ENCODE results near the gene ADD1.

ADD1 gene

DNA sequence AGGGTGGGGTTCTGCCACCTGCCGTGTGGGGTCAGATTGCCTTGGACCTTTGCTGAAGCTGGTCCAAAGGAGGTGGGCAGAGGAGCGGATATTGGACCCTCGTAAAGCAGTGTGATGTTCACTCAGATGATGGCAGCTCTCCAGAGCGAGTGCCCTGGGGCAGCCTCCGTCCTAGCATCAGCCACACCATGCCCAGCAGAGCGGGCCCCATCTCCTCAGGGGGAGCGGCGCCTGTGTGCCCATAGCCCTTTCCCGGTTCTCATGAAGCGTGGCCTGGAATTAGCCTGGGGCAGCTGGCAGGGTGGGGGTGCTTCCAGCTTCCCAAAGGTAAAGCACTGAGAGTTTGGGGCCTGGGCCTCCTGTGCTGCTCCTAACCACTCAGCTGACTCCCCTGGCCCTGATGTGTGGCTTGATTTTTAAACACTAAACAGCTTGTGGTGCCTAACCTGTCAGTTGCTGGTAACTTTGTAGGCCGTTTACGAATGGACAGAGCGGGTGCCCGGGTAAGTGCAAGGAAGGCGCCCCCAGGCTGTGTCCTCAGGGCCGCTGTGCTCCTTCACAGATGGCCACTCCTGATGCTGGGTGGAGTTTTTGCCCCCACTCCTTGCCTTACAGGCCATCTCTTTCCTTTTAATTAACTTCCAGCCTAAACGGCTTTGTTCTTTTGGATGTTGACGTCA lies 83.5 kb downstream of the ADD1 start:
- Histone ChIP-seq H3K9ac (ENCODE audit: insufficient read length, low read depth) (no peak overlapping the region), H3K36me3 (ENCODE audit: insufficient read depth, insufficient read length, low read length) (peaks cover 89% of the 10 kb centered on the region), H3K4me1 (ENCODE audit: insufficient read depth, insufficient read length) (peaks cover 35% of the 10 kb centered on the region), H3K27me3 (ENCODE audit: insufficient read depth, insufficient read length) (no peaks in the 10 kb centered on the region), H3K9me3 (ENCODE audit: insufficient read depth, low read length) (peaks cover 16% of the 10 kb centered on the region; the same call in 1 of the 2 replicates), H3K4me3 (ENCODE audit: insufficient read length, low read depth) (no peak overlapping the region)
- no peak for DNase-seq (ENCODE audit: low read depth, low spot score)
- no peak for TF ChIP-seq SUZ12 (IDR thresholded peaks at IDR 0.05; ENCODE audit: extremely low read depth, insufficient read depth, insufficient read length)
- no peak for TF ChIP-seq YY1 (IDR thresholded peaks at IDR 0.05; ENCODE audit: insufficient read depth, insufficient read length)
- TF ChIP-seq ZNF274 (IDR thresholded peaks at IDR 0.05; ENCODE audit: low read depth, low read length) = no peak

DNA sequence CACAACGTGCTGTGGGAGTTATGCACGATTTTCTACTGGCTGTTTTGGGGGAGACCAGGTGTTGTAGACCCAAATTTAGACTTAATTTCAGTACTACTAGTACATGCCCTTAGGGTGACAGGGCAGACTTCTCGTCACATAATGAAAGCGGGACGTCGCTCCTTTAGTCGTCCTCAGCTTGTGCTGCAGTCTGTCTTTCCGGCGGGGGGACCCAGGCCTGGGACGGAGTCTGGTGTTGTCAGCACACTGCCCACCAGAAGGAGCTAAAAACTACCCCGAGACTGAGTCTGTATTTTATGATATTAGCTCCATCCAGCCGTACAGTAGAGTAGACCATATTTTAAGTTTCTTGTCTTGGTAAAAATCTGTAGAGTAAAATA lies 84.0 kb downstream of the ADD1 start:
- H3K9me3 ChIP-seq (ENCODE audit: insufficient read depth, low read length) = peaks cover 16% of the 10 kb centered on the region; the same call in 1 of the 2 replicates
- H3K27me3 ChIP-seq (ENCODE audit: insufficient read depth, insufficient read length) = no peaks in the 10 kb centered on the region
- peaks cover 94% of the 10 kb centered on the region for H3K36me3 ChIP-seq (ENCODE audit: insufficient read depth, insufficient read length, low read length)
- TF ChIP-seq ZNF274 (IDR thresholded peaks at IDR 0.05; ENCODE audit: low read depth, low read length) = no peak
- no peak for TF ChIP-seq YY1 (IDR thresholded peaks at IDR 0.05; ENCODE audit: insufficient read depth, insufficient read length)
- TF ChIP-seq SUZ12 (IDR thresholded peaks at IDR 0.05; ENCODE audit: extremely low read depth, insufficient read depth, insufficient read length) = no peak
- no peak overlapping the region for H3K4me3 ChIP-seq (ENCODE audit: insufficient read length, low read depth)
- DNase-seq (ENCODE audit: low read depth, low spot score) = no peak
- peaks cover 41% of the 10 kb centered on the region for H3K4me1 ChIP-seq (ENCODE audit: insufficient read depth, insufficient read length)
- H3K9ac ChIP-seq (ENCODE audit: insufficient read length, low read depth) = no peak overlapping the region

DNA sequence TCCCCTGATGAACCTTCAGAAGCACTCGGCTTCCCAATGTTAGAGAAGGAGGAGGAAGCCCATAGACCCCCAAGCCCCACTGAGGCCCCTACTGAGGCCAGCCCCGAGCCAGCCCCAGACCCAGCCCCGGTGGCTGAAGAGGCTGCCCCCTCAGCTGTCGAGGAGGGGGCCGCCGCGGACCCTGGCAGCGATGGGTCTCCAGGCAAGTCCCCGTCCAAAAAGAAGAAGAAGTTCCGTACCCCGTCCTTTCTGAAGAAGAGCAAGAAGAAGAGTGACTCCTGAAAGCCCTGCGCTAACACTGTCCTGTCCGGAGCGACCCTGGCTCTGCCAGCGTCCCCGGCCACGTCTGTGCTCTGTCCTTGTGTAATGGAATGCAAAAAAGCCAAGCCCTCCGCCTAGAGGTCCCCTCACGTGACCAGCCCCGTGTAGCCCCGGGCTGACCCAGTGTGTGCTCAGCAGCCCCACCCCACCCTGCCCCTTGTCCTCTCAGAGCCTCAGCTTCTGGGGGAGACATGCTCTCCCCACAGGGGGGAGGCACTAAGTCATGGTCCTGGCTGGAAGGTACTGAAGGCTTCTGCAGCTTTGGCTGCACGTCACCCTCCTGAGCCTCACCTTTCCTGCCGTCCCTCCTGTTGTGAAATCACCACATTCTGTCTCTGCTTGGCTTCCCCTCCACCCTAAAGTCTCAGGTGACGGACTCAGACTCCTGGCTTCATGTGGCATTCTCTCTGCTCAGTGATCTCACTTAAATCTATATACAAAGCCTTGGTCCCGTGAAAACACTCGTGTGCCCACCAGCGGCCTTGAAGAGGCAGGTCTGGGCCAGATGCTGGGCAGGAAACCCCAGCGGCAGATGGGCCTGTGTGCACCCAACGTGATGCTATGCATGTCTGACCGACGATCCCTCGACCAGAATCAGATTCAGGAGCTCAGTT lies 84.9 kb downstream of the ADD1 start:
- TF ChIP-seq SUZ12 (IDR thresholded peaks at IDR 0.05; ENCODE audit: extremely low read depth, insufficient read depth, insufficient read length) (no peak), YY1 (IDR thresholded peaks at IDR 0.05; ENCODE audit: insufficient read depth, insufficient read length) (no peak), ZNF274 (IDR thresholded peaks at IDR 0.05; ENCODE audit: low read depth, low read length) (no peak)
- no peaks in the 10 kb centered on the region for H3K27me3 ChIP-seq (ENCODE audit: insufficient read depth, insufficient read length)

GRCh38 chr4:2929469-2929868 lies 85.8 kb downstream of the ADD1 start:
- no peak for DNase-seq (ENCODE audit: low read depth, low spot score)
- peak overlapping the region; percentile 47 for H3K9ac ChIP-seq (ENCODE audit: insufficient read length, low read depth)
- no peak overlapping the region for H3K4me3 ChIP-seq (ENCODE audit: insufficient read length, low read depth)
- TF ChIP-seq SUZ12 (IDR thresholded peaks at IDR 0.05; ENCODE audit: extremely low read depth, insufficient read depth, insufficient read length) (no peak), ZNF274 (IDR thresholded peaks at IDR 0.05; ENCODE audit: low read depth, low read length) (no peak), YY1 (IDR thresholded peaks at IDR 0.05; ENCODE audit: insufficient read depth, insufficient read length) (no peak)
- peaks cover 89% of the 10 kb centered on the region for H3K36me3 ChIP-seq (ENCODE audit: insufficient read depth, insufficient read length, low read length)
- no peaks in the 10 kb centered on the region; the same call in 1 of the 2 replicates for H3K9me3 ChIP-seq (ENCODE audit: insufficient read depth, low read length)
- peaks cover 38% of the 10 kb centered on the region for H3K4me1 ChIP-seq (ENCODE audit: insufficient read depth, insufficient read length)
- H3K27me3 ChIP-seq (ENCODE audit: insufficient read depth, insufficient read length) = no peaks in the 10 kb centered on the region

More for the DNA sequence above, 84.9 kb downstream of the ADD1 start:
- DNase-seq (ENCODE audit: low read depth, low spot score) = no peak
- Histone ChIP-seq H3K9ac (ENCODE audit: insufficient read length, low read depth) (peak overlapping the region; percentile 45), H3K4me3 (ENCODE audit: insufficient read length, low read depth) (no peak overlapping the region), H3K9me3 (ENCODE audit: insufficient read depth, low read length) (peaks cover 9% of the 10 kb centered on the region; the same call in 1 of the 2 replicates), H3K36me3 (ENCODE audit: insufficient read depth, insufficient read length, low read length) (peaks cover 98% of the 10 kb centered on the region), H3K4me1 (ENCODE audit: insufficient read depth, insufficient read length) (peaks cover 44% of the 10 kb centered on the region)

GRCh38 chr4:2930135-2930757 lies 86.6 kb downstream of the ADD1 start:
- no peaks in the 10 kb centered on the region for H3K9me3 ChIP-seq (ENCODE audit: insufficient read depth, low read length)
- TF ChIP-seq ZNF274 (IDR thresholded peaks at IDR 0.05; ENCODE audit: low read depth, low read length) = no peak
- no peak for TF ChIP-seq SUZ12 (IDR thresholded peaks at IDR 0.05; ENCODE audit: extremely low read depth, insufficient read depth, insufficient read length)
- TF ChIP-seq YY1 (IDR thresholded peaks at IDR 0.05; ENCODE audit: insufficient read depth, insufficient read length) = no peak
- no peak for DNase-seq (ENCODE audit: low read depth, low spot score)
- H3K36me3 ChIP-seq (ENCODE audit: insufficient read depth, insufficient read length, low read length) = peaks cover 82% of the 10 kb centered on the region
- H3K4me1 ChIP-seq (ENCODE audit: insufficient read depth, insufficient read length) = peaks cover 33% of the 10 kb centered on the region
- H3K4me3 ChIP-seq (ENCODE audit: insufficient read length, low read depth) = no peak overlapping the region
- H3K9ac ChIP-seq (ENCODE audit: insufficient read length, low read depth) = no peak overlapping the region
- H3K27me3 ChIP-seq (ENCODE audit: insufficient read depth, insufficient read length) = no peaks in the 10 kb centered on the region

DNA sequence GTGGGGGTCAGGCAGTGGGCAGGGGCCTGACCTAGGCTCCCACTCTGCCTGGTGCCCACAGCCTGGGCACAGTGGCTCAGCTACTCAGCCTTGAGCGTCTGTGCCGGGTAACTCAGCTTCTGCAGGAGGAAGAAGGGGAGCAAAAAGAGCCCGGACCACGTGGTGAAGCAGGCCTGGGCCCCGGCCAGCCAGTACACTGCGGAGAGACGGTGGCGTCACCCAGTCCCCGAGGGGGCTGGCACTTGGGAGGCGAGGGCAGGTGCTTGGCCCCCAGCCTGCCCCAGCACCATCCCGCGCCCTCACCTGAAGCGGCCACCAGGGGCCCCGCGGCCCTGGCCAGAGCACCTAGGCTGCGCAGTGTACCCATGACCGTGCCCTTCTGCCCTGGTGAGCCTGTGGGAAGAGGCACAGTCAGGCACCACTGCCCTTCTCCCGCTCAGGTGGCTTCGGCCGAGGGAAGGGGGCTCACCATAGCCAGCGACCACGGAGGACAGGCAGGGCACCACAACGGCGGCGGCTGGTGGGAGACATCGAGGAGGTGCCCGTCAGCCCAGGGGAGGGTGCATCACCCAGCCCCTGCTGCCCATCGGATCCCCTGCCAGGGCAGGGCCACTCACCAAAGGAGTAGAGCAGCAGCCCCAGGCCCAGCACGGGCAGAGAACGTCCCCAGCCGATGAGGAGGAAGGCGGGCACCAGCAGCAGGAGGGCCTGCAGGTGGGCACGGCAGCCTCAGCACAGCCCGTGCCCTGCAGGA lies 87.3 kb downstream of the ADD1 start:
- TF ChIP-seq YY1 (IDR thresholded peaks at IDR 0.05; ENCODE audit: insufficient read depth, insufficient read length) = no peak
- no peak for TF ChIP-seq SUZ12 (IDR thresholded peaks at IDR 0.05; ENCODE audit: extremely low read depth, insufficient read depth, insufficient read length)
- TF ChIP-seq ZNF274 (IDR thresholded peaks at IDR 0.05; ENCODE audit: low read depth, low read length) = no peak
- no peaks in the 10 kb centered on the region for H3K27me3 ChIP-seq (ENCODE audit: insufficient read depth, insufficient read length)
- no peak for DNase-seq (ENCODE audit: low read depth, low spot score)
- H3K9me3 ChIP-seq (ENCODE audit: insufficient read depth, low read length) = no peaks in the 10 kb centered on the region
- peaks cover 79% of the 10 kb centered on the region for H3K36me3 ChIP-seq (ENCODE audit: insufficient read depth, insufficient read length, low read length)
- peak overlapping the region; percentile 17 for H3K9ac ChIP-seq (ENCODE audit: insufficient read length, low read depth)
- peaks cover 35% of the 10 kb centered on the region for H3K4me1 ChIP-seq (ENCODE audit: insufficient read depth, insufficient read length)
- no peak overlapping the region for H3K4me3 ChIP-seq (ENCODE audit: insufficient read length, low read depth)

Measured in NT2/D1 (cell line).